HUES64 (cell line): ENCODE measurements around the gene IL34.

Experiments used
- H3K27ac ChIP-seq: 2 replicates; pipeline ENCODE4 v1.7.0; 2013; ENCODE audit warnings: low read depth, low read length, inconsistent platforms
- H3K27me3 ChIP-seq: 2 replicates; pipeline ENCODE4 v1.6.1; 2013; ENCODE audit warnings: mild to moderate bottlenecking, low read length; ENCODE audit not compliant: insufficient read depth
- H3K36me3 ChIP-seq: 2 replicates; pipeline ENCODE4 v1.6.1; 2013; ENCODE audit warnings: mild to moderate bottlenecking, low read length; ENCODE audit not compliant: insufficient read depth
- H3K4me1 ChIP-seq: 2 replicates; pipeline ENCODE4 v1.6.1; 2013; ENCODE audit warnings: mild to moderate bottlenecking, low read length, moderate library complexity; ENCODE audit not compliant: insufficient read depth
- H3K4me3 ChIP-seq: 2 replicates; pipeline ENCODE4 v1.5.1; 2013; ENCODE audit warnings: mild to moderate bottlenecking, low read length, moderate library complexity
- H3K9ac ChIP-seq: 2 replicates; pipeline ENCODE4 v1.6.1; 2013; ENCODE audit warnings: mild to moderate bottlenecking, low read depth, low read length
- H3K9me3 ChIP-seq: 2 replicates; pipeline ENCODE4 v1.6.1; 2013; ENCODE audit warnings: low read depth, low read length; ENCODE audit not compliant: insufficient read depth
- WGBS: fragments of 150-250, 120-280 bp; methylation state at CpG from one replicate; pipeline ENCODE4 v1.1.7; 2013; ENCODE audit warnings: missing lambda C conversion rate; 5-methylcytosine and 5-hydroxymethylcytosine counted together

Gene IL34

DNA sequence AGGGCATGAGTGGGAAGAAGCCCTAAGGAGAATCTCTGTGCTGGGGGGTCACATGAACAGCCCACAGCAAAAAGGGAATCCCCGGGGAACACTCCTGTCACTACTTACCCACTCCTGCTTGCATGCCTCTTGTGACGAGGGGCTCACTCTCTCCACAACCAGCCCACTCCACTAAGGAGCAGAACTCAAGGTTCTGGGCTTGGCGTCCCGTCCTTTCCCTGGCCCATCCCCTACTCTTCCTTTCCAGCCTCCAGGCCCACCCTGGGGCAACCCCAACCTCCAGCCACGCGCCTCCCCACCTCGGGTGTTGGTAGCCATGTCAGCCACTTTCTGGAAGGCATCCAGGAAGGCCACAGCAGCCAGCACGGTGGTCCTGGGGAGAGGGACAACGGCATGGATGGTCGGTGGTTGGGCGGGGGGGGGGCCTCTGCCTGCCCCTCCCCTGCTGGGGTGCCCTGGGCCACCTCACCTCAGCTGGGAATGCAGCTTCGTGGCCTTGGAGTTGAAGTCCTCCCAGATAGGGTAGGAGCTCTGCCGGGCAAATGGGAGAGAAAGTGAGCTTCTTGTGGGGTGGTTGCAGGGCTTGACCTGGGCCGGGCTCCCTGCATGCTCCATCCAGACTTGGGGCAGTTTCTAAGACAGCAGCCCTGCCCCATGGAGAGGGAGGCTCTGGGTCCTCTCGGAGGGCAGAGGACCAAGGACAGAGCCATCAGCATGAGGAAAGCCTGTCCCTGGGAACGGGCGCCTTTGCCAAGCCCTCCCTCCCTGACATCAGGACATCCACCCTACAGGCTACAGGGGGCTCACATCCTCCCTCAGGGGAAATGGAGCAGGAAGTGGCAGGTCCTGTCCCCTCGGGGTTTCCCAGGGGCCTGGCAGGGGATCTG, 34.4 kb downstream of the IL34 start:
- Histone ChIP-seq H3K36me3 (peaks cover 26% of the 10 kb centered on the region), H3K9ac (no peak overlapping the region), H3K27me3 (no peaks in the 10 kb centered on the region), H3K4me1 (no peaks in the 10 kb centered on the region), H3K9me3 (no peaks in the 10 kb centered on the region), H3K4me3 (no peak overlapping the region), H3K27ac (no peak overlapping the region)
- WGBS: 89% methylated on average over 18 of the region's 18 CpGs

DNA sequence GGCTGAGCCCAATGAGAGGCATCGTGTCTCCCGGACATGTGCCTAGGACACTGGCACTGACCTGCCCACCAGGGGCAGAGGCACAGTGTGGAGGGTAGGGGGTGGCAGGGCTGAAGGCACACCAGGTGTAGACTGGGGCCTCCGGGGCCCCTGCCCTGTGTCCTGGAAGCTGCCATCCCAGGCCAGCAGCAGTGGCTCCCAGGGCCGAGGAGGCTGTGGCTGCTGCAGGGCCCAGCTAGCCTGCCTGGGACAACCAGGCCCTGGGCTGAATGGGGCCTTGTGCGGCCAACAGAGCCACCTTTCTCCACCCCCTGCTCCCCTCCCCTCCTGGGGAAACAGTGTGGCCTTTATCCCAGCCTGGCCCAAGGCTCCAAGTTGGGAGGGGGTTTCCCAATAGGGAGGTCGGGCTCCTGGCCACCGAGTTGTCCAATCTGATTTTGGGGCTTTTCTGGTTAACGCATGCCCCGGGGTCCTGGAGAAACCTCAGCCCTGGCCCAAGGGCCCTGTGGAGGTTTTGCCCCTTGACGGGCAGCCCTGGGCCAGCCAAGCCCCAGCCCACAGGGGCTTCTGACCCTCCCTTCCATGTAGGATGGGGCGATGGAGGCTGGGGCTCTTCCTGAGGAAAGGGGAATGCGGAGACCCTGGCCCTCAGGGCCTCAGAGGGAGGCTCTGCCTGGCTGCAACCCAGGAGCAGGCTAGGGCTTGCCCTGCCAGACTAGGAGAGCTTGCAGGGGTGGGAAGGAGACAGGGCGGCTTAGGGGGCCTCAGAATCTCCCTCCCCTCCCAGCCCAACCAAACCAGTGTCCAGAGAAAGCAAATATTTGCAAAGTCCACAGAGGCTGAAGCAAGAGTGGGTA, 35.3 kb downstream of the IL34 start:
- no peak overlapping the region for H3K4me3 ChIP-seq
- H3K27me3 ChIP-seq: no peaks in the 10 kb centered on the region
- H3K36me3 ChIP-seq: peaks cover 18% of the 10 kb centered on the region; the same call in 1 of the 2 replicates
- H3K27ac ChIP-seq: no peak overlapping the region
- no peaks in the 10 kb centered on the region for H3K9me3 ChIP-seq
- no peak overlapping the region for H3K9ac ChIP-seq
- H3K4me1 ChIP-seq: peaks cover 3% of the 10 kb centered on the region; the same call in 1 of the 2 replicates
- 87% methylated on average over 12 of the region's 13 CpGs for WGBS

DNA sequence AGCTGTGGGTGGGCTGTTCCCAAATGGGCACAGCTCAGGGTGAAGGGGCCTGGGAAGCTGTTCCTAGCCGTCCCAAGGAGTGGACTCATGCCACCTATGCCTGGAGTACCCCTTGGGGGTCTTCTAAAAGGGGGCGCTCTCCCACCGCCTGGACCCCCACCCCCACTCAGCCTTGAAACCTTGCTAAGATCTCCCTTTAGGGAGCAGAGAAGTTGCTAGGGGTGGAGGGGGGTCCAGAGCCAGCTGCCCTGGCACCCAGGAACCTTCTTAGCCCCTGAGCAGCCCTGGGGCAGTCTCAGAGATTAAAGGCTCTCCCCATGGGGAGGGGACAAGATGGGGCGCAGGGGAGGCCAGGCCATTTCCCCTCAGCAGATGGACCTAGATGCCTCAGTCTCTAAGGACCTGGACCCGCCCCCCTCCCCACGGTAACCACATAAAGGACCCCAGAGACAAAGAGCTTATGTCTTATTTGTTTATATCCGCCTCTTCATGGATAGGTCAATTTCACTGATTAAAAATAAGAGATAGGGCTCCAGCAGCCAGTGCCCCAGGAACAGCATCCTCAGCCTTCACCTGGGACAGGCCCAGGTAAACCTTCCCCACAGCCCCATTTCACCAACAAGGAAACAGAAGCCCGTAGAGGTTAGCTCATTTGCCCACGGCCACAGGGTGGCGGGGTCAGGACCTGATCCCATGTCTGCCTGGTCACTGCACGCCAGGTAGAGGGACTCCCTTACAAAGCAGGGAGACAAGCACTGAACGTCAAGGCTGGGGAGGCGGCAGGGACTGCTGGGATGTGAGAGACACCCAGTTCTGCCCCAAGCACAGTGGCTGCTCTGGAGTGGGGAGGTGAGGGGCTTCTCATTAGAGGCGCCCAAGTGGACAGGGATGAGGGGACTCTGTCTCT, 36.1 kb downstream of the IL34 start:
- Histone ChIP-seq H3K27me3 (no peaks in the 10 kb centered on the region), H3K9ac (no peak overlapping the region), H3K4me1 (peaks cover 12% of the 10 kb centered on the region), H3K27ac (no peak overlapping the region), H3K9me3 (no peaks in the 10 kb centered on the region), H3K4me3 (no peak overlapping the region), H3K36me3 (peaks cover 16% of the 10 kb centered on the region; the same call in 1 of the 2 replicates)
- 84% methylated on average over 10 of the region's 14 CpGs for WGBS

DNA sequence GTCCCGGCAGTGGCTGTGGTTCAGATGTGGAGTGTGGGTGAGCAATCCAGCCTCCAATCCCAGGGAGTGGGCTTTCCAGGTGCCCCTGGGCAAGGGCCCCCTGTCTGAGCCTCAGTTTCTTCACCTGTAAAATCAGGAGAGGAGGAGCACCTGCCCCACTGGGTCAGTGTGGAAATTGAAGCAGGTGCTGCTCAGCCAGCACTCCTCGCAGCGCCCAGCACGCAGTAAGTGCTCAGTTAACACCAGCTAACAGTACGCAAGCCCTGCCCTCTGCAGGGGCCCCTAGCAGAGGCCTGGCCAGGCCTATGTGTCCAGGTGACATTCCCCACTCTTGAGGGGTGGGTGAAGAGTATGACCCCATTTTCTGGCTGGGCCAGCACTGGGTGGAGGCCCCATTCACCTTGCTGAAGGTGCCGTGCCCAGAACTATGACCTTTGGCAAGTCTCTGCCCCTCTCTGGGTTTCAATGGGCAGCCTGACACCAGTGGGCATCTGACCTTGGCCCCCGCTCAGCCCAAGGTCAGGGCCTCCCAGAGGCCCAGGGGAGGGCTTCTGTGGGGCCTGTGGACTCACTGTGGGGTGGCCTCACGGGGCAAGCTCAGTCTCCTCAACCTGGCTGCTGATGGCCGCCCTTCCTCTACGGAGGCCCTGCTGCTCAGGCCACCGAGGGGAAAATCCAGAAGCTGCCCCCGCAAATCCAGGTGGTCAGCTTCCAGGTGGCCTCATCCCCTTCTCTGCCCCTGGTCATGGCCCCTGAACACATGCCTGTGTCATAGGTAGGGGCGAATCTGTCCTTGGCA, 37.0 kb downstream of the IL34 start:
- Histone ChIP-seq H3K4me1 (peaks cover 16% of the 10 kb centered on the region), H3K9ac (no peak overlapping the region), H3K36me3 (peaks cover 8% of the 10 kb centered on the region; the same call in 1 of the 2 replicates), H3K9me3 (no peaks in the 10 kb centered on the region), H3K27me3 (no peaks in the 10 kb centered on the region), H3K4me3 (no peak overlapping the region), H3K27ac (no peak overlapping the region)
- 94% methylated on average over 13 of the region's 13 CpGs for WGBS

DNA sequence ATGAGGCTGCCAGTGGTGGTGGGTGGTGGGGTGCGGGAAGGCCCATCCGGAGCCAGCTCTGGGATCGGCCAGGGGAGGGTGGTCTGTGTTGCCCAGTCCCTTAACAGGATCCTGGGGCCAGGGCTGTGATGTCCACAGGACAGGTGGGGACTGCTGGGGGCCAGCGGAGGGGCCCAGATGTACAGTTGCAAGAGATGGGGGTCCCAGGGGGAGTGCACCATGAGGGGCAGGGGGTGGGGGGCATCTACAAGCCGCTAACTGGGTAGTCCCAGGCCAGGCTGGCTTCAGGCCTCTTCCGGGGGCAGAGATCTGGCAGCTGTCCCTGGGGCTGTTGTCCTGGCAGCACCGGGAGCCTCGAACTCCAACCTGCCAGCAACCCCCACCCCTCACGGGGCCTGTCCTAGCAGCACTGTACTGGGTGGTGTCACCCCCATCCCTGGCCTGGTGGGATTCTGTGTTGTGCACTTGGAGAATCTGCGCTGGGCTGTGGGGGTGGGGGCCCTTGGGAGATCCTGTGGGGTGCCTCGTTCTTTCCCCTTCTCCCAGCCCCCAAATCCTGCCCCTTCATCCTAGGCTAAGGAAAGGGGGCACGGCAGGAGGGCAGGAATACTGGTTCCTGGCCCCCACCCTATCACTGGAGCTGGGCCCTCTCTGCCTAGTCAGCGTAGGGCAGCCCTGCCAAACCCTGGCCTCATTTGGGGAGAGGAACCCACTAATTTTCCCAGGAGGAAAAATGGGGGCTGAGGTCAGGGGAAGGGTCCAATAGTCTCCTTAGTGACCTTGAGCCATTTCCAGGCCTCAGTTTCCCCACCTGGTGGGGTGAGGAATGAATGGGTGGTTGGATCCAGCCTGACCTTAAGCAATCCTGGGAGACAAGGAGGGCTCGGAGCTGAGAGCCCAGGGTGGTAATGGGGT, 38.0 kb downstream of the IL34 start:
- no peaks in the 10 kb centered on the region for H3K9me3 ChIP-seq
- no peaks in the 10 kb centered on the region for H3K36me3 ChIP-seq
- H3K4me1 ChIP-seq: peaks cover 16% of the 10 kb centered on the region
- no peak overlapping the region for H3K27ac ChIP-seq
- peak overlapping the region; percentile 67 for H3K4me3 ChIP-seq
- H3K9ac ChIP-seq: no peak overlapping the region
- no peaks in the 10 kb centered on the region for H3K27me3 ChIP-seq
- WGBS: 85% methylated on average over 13 of the region's 14 CpGs

DNA sequence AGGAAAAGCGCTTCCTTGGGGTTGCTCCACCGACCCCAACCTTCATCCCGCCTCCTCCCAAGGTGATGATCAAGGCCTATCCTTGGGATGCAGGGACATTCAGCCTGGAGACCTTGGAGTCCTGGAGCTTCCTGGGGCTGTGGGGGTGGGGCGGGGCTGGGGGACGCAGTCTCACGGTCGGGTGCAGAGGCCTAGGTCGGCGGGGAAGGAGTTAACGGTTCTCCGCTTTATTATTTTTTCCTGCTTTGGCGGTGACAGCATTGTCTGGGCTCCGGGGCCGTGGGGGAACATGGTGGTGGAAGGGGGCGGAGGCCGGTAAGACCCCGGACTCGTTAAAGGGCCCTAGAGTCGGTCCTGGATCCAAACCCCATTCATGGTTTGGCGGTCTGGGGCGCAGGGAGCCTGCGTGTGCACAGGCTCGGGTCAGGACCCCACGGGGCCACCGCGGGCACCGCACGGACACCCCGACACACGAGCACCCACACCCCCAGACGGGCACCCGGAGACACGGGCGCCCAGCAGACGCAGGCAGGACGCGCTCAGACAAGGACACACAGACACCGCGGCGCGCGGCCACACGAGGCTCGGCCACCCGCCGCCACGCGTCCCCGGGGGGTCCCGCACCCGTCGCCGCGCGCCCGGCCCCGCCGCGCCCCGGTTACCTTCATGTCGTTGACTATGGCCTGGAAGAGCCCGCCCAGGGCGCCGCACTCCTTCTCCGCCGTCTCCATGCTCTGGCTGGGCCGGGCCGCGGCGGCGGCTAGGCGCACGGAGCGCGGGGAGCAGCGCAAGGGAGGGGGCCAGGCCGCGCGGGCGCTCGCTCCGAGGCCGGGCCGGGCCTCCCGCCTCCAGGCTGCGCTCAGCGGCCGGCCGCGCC, 38.9 kb downstream of the IL34 start:
- peak overlapping the region; percentile 67 for H3K4me3 ChIP-seq
- H3K4me1 ChIP-seq: peaks cover 16% of the 10 kb centered on the region
- H3K36me3 ChIP-seq: no peaks in the 10 kb centered on the region
- WGBS: 3% methylated on average over 89 of the region's 90 CpGs
- peak overlapping the region; percentile 75 for H3K9ac ChIP-seq
- H3K9me3 ChIP-seq: no peaks in the 10 kb centered on the region
- no peaks in the 10 kb centered on the region for H3K27me3 ChIP-seq
- no peak overlapping the region for H3K27ac ChIP-seq

DNA sequence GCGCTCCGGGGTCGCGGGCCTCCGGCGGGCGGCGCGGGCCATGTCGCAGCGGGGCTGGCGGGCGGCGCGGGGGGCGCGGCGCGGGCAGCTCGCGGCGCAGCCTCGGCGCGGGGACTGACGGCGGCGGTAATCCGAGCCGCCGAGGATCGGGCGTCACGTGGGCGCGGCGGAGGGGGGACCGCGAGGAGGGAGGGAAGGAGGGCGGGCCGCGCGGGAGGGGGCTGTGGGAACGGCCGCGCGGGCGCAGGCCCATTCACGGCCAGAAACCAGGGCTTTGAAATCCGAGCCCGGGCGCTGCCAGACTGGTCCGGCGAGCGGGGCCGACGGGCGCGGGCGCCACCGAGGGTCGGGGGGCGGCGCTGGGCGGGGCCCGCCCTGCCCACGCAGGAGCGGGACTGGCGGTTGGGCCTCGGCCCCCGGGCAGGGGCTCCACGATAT, 39.6 kb downstream of the IL34 start, which contains the start of gene MTSS2:
Gene MTSS2, minus strand, starts transcription at position 116 of the 438 bp plus-strand sequence. CDS start 262 bp downstream, outside the sequence.
- peak within 1 kb of the TSS; percentile 75 for H3K9ac ChIP-seq
- H3K36me3 ChIP-seq: no peaks in the 10 kb centered on the region
- H3K4me1 ChIP-seq: peaks cover 16% of the 10 kb centered on the region
- whole genome bisulfite sequencing: under 1% methylated on average over 72 of the region's 72 CpGs
- no peak within 1 kb of the TSS for H3K27ac ChIP-seq
- H3K27me3 ChIP-seq: no peaks in the 10 kb centered on the region
- no peaks in the 10 kb centered on the region for H3K9me3 ChIP-seq
- peak within 1 kb of the TSS; percentile 67 for H3K4me3 ChIP-seq

DNA sequence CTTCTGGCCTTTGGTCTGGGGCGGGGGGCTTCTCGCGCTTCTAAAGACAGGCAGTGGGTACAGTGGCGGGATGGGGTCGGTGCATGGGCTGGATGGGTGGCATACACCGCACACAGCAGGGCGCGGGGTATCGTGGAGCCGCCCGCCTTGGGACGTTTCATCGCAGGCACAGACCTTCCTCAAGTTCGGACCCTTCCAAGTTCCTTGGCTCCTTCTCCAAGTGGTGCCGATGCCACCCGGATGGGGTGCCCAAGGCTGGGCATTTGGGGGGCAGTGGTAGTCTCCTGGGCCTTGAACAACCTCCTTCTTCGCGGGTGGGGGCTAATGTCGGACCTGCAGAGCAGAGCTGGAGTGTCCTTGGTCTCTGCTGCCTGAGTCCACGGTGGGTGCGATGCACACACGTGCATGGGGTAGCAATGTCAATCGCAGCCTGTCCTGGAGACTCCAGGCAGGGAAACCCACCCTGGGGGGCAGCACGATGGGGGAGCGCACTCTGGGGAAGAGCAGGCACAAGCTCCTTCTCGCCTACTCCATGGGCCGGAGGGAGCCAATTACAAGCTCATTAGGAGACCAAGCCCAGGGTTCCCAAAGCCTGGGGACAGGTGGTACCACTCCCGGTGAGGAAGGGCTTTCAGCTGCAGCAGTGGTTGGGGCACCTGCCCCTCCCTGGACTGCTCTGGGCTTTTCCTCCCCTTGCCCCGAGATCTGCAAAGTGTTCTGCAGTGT, 40.2 kb downstream of the IL34 start:
- H3K9ac ChIP-seq: peak overlapping the region; percentile 5; the same call in 1 of the 2 replicates

More for the DNA sequence above, 40.2 kb downstream of the IL34 start:
- H3K36me3 ChIP-seq: no peaks in the 10 kb centered on the region
- H3K27ac ChIP-seq: no peak overlapping the region
- H3K9me3 ChIP-seq: no peaks in the 10 kb centered on the region
- H3K4me3 ChIP-seq: peak overlapping the region; percentile 67
- 51% methylated on average over 29 of the region's 29 CpGs for WGBS
- no peaks in the 10 kb centered on the region for H3K27me3 ChIP-seq
- H3K4me1 ChIP-seq: peaks cover 16% of the 10 kb centered on the region
